Epidermal melanocyte (primary cell): ENCODE results near the gene TMEM184B.

Source experiments
- DNase-seq: peaks from one replicate; pipeline ENCODE4 v3.0.0; 2011; ENCODE audit warnings: low spot score; ENCODE audit not compliant: insufficient read length

The TMEM184B gene

GRCh38 chr22:38205261-38206128, 67.3 kb downstream of the TMEM184B start:
- no peak for DNase-seq

DNA sequence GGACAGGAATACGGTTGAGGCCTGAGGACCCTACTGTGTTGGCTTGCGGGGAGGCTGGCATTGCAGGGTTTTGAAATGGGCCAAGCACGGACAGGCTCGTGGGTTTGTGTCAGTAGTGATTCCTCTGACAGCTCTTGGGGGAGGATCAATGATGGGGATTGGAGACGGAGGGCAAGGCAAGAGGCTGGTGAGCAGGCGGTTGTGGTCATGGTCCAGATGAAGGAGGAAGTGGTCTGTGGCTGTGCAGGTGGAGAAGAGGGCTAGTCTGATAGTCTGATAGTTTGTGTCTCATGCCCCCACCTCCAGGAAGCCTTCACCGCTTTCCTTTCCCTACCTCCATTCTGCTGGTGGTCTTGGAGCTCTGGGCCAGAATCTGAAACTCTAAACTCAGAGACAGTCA, 68.0 kb downstream of the TMEM184B start:
- no peak for DNase-seq

DNA sequence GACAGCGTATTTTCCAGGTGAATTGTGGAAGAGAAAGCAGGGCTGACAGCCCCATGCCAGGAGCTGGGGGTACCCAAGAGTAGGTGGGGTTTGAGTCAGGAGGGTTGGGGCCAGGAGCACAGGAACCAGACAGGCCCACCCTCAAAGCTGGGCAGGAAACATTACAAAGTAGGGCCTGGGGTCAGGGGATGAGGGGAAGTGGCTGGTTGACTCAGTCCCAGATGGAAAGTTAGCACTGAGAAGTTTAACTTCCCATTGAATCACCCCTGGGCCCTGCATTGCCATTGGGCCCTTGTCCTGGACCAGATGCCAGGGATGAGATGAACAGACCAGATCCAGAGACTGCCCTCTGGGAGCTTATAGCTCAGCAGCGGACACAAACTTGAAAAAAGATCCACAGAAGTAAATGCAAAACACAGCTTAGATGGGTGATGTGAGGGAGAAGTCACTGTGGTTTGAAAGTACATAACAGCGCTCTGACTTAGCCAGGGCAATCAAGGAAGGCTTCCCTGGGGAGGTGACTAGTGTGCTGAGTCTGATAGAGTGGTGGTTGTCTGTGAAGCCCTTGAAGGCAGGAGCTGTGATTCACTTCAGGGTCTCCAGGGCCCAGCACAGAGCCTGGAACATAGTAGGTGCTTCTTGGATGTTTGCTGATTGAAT, 68.8 kb downstream of the TMEM184B start:
- DNase-seq = no peak

GRCh38 chr22:38203090-38203810, 69.6 kb downstream of the TMEM184B start:
- DNase-seq = no peak

GRCh38 chr22:38202437-38203089, 70.2 kb downstream of the TMEM184B start:
- no peak for DNase-seq

GRCh38 chr22:38201711-38202436, 70.9 kb downstream of the TMEM184B start, which contains the start of gene MAFF:
MAFF (plus strand) TSS chr22:38201994; CDS start chr22:38213854, 11,860 bp downstream.
- DNase-seq = peak; percentile 89

DNA sequence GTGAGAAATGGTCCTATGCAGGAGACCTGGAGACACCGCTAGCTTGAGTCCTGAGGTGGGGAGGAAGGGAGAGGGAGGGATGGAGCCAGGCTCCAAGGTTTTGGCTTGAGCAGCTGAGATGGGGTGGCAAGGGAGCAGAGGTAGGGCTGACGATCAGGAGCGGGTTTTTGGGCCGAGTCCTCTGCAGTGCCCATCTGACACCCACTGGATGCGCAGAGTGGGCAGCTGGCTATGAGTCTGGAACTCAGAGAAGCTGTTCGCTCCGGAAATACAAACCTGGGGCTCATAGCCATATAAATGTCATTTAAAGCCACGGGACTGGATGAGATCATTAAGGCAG, 71.5 kb downstream of the TMEM184B start:
- DNase-seq = no peak

- DNase-seq = no peak
Observed at GRCh38 chr22:38199826-38200559, 72.8 kb downstream of the TMEM184B start.

GRCh38 chr22:38196791-38197419, 75.9 kb downstream of the TMEM184B start:
- DNase-seq = no peak

- DNase-seq = no peak
Observed at GRCh38 chr22:38193580-38193979, 79.2 kb downstream of the TMEM184B start.

GRCh38 chr22:38192475-38192863, 80.3 kb downstream of the TMEM184B start:
- DNase-seq = no peak

DNA sequence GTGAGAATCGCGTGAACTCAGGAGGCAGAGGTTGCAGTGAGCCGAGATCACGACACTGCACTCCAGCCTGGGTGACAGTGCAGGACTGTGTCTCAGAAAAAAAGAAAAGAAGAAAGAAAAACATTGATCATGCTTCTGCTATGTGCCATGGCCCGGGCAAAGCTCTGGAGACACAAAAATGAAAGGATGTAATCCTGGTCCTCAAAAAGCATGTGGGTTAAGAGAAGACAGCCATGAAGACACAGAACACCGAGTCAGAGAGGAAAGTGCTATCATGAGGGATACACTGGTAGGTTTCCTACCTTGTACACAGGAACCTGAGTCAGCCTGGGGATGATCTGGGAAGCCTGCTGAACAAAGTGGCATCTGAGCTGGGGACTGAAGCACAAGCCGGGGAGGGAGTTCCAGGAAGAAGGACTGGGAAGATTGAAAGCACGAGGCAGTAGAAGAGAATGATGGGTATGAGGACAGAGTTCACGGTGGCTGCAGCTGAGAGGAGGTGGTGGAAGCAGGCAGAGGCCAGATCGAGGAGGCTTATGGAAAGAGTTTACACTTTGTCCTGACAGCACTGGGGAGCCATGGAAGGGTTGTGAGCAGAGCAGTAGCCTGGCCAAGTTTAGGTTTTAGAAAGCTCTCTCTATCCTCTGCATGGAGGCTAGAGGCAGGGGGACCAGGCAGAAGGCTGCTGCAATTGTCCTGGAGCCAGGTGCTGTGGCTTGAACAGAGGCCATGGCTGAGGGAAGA, 80.9 kb downstream of the TMEM184B start:
- no peak for DNase-seq

GRCh38 chr22:38191055-38191454, 81.8 kb downstream of the TMEM184B start:
- no peak for DNase-seq

DNA sequence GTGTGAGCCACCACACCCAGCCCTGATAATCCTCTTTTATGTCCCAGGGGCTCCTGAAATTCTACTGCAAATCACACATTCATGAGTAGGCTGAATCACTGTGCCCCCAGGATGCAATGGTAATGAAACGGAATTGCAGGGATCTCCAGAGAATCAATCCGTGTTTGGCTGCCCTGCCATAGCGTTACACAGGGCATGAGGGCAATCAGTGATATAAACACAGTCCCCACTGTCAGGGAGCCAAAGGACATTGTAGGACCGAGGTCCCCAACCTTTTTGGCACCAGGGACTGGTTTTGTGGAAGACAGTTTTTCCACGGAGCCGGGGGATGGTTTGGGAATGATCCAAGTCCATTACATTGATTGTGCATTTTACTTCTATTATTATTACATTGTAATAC, 82.2 kb downstream of the TMEM184B start:
- no peak for DNase-seq

DNA sequence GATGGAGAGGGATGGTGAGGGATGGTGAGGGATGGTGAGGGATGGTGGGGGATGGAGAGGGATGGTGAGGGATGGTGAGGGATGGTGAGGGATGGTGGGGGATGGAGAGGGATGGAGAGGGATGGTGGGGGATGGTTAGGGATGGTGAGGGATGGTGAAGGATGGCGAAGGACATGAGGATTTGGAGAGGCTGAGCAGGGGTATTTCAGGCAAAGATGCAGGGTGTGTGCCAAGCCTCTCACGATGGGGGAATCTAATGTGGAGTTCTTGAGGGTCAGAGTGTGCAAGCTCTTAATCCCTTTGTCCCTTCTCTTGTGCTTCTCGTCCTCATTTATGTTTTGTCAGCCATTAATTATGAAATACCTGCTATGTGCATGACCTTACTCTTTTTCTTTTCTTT, 83.7 kb downstream of the TMEM184B start:
- no peak for DNase-seq

GRCh38 chr22:38187413-38188212, 85.2 kb downstream of the TMEM184B start:
- DNase-seq = no peak

DNA sequence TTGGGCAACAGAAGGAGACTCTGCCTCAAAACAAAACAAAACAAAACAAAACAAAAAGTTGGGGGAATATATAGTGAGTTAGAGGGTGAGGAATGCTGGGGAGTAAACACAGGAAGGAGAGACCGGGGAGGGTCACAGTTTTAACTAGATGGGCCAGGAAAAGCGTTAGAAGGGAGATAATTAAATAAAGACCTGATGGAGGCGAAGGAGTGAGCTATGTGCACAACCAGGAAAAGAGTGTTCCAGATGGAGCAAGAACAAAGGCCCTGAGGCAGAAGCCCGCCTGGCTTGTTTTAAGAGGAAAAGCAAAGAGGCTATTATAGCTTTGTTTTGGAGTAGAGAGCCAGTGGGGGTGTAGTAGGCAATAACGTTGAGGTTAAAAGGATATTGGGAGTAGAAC, 86.4 kb downstream of the TMEM184B start:
- no peak for DNase-seq

DNA sequence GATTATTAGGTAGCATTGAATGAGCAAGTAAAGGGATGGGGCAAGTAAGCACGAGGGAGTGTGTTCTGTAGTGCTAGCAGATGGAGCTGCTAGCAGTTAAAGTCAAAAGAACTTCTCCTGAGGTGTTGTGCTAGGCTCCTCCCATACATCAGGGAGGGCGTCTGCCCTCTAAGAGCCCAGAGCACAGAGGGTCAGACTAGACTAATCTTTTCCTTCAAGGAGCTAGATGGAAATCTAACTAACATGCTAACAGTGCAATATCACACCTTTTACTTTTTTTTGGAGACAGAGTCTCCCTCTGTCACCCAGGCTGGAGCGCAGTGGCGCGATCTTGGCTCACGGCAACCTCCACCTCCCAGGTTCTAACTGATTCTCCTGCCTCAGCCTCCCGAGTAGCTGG, 88.0 kb downstream of the TMEM184B start:
- no peak for DNase-seq
